NCI-H345 treated with DMSO at 0.1 percent for 48 hours (cell line): ENCODE data around the gene MAD1L1.

Experiments
- DNase-seq: peaks from one replicate; lab custom pipeline; 2025; ENCODE audit not compliant: unreplicated experiment; lab: John Stamatoyannopoulos, UW

The MAD1L1 gene

GRCh38 chr7:2090526-2091520, 141.9 kb downstream of the MAD1L1 start:
- no peak for DNase-seq

GRCh38 chr7:2088801-2089200, 143.9 kb downstream of the MAD1L1 start:
- DNase-seq, result no peak

GRCh38 chr7:2087744-2088143, 145.0 kb downstream of the MAD1L1 start:
- DNase-seq, result no peak

- no peak for DNase-seq
Observed at GRCh38 chr7:2086229-2086628, 146.5 kb downstream of the MAD1L1 start.

- no peak for DNase-seq
Observed at GRCh38 chr7:2085804-2086203, 146.9 kb downstream of the MAD1L1 start.

- DNase-seq, result no peak
Observed at GRCh38 chr7:2084781-2085505, 147.8 kb downstream of the MAD1L1 start.

- DNase-seq, result no peak
Observed at GRCh38 chr7:2084331-2084730, 148.4 kb downstream of the MAD1L1 start.

- no peak for DNase-seq
Observed at GRCh38 chr7:2083362-2083761, 149.4 kb downstream of the MAD1L1 start.

- DNase-seq, result no peak
Observed at GRCh38 chr7:2082139-2082998, 150.4 kb downstream of the MAD1L1 start.

- no peak for DNase-seq
Observed at GRCh38 chr7:2081526-2082135, 151.1 kb downstream of the MAD1L1 start.

GRCh38 chr7:2080477-2080876, 152.3 kb downstream of the MAD1L1 start:
- no peak for DNase-seq

- no peak for DNase-seq
Observed at GRCh38 chr7:2080060-2080387, 152.7 kb downstream of the MAD1L1 start.

- no peak for DNase-seq
Observed at GRCh38 chr7:2079332-2080059, 153.2 kb downstream of the MAD1L1 start.

- DNase-seq, result no peak
Observed at GRCh38 chr7:2078899-2079298, 153.8 kb downstream of the MAD1L1 start.

GRCh38 chr7:2076649-2077064, 156.1 kb downstream of the MAD1L1 start:
- DNase-seq, result no peak

GRCh38 chr7:2075811-2076210, 156.9 kb downstream of the MAD1L1 start:
- no peak for DNase-seq

GRCh38 chr7:2074691-2075090, 158.1 kb downstream of the MAD1L1 start:
- DNase-seq, result no peak

GRCh38 chr7:2072798-2073197, 159.9 kb downstream of the MAD1L1 start:
- DNase-seq, result no peak

- DNase-seq, result no peak
Observed at GRCh38 chr7:2072042-2072441, 160.7 kb downstream of the MAD1L1 start.
